HepG2 (cell line): Measurements from ENCODE around the gene STX10. TPM values are rescaled to one million over a fixed set of nuclear protein-coding genes. Genes with fewer than 3 reads are reported as not detected.

Source experiments
- ARHGAP35 ChIP-seq: sonication (generic); formaldehyde crosslinking; IDR thresholded peaks from 2 replicates; pipeline ENCODE4 v1.9.0; 2022; ENCODE audit warnings: mild to moderate bottlenecking, inconsistent platforms, moderate library complexity, missing genetic modification reagents, borderline replicate concordance
- CREB1 ChIP-seq, 2 experiments: fragments of 450-650 bp in 1 of 2; IDR thresholded peaks; 2 replicates each; pipeline ENCODE4 v1.6.1; 2016 to 2017; ENCODE audit warnings: control low read depth in 1 of 2, mild to moderate bottlenecking in 1 of 2, missing compliant biosample characterization in 1 of 2, missing genetic modification characterization in 1 of 2
- CSRNP2 ChIP-seq: sonication (generic); formaldehyde crosslinking; conservative IDR thresholded peaks from 2 replicates; pipeline ENCODE4 v1.8.0; 2022; ENCODE audit warnings: low read depth, missing genetic modification reagents
- DPF2 ChIP-seq: sonication (generic); formaldehyde crosslinking; IDR thresholded peaks from 2 replicates; pipeline ENCODE4 v1.4.0; 2020; ENCODE audit warnings: mild to moderate bottlenecking, low read depth, missing genetic modification reagents, borderline replicate concordance
- FUBP1 ChIP-seq: sonication (generic); formaldehyde crosslinking; IDR thresholded peaks from 2 replicates; pipeline ENCODE4 v1.5.1; 2020; ENCODE audit warnings: missing genetic modification reagents, mild to moderate bottlenecking, borderline replicate concordance
- JUND ChIP-seq: sonication (generic); formaldehyde crosslinking; IDR thresholded peaks from 2 replicates; pipeline ENCODE4 v1.8.0; 2022; ENCODE audit warnings: mild to moderate bottlenecking, missing genetic modification reagents
- KDM6A ChIP-seq: IDR thresholded peaks from 2 replicates; pipeline ENCODE4 v1.6.1; 2016; ENCODE audit warnings: low read depth
- MXD4 ChIP-seq: IDR thresholded peaks from 2 replicates; pipeline ENCODE4 v1.6.1; 2016; ENCODE audit warnings: mild to moderate bottlenecking, missing biosample characterization, missing genetic modification reagents
- MXI1 ChIP-seq: IDR thresholded peaks from 3 replicates; pipeline ENCODE4 v1.6.1; 2012; ENCODE audit warnings: low read depth, low read length, inconsistent platforms, borderline replicate concordance
- NR2F1 ChIP-seq, 2 experiments: fragments of 450-650 bp in 1 of 2; formaldehyde crosslinking in 1 of 2; IDR thresholded peaks; 2 replicates each; pipeline versions ENCODE4 v1.5.0 to v1.6.1; 2016 to 2020; ENCODE audit warnings: mild to moderate bottlenecking in 1 of 2, missing compliant biosample characterization in 1 of 2, missing genetic modification reagents in 1 of 2, moderate library complexity in 1 of 2
- PHF21A ChIP-seq: sonication (generic); formaldehyde crosslinking; IDR thresholded peaks from 2 replicates; pipeline ENCODE4 v1.5.0; 2020; ENCODE audit warnings: mild to moderate bottlenecking, missing genetic modification reagents
- POLR2AphosphoS2 ChIP-seq: IDR thresholded peaks from 2 replicates; pipeline ENCODE4 v1.6.1; 2011; ENCODE audit warnings: low read depth, low read length, improper control_type of control experiment
- PRPF4 ChIP-seq: fragments of 200-400 bp; formaldehyde crosslinking; IDR thresholded peaks from 2 replicates; pipeline ENCODE4 v1.6.1; 2016; ENCODE audit warnings: low read length, low read depth; ENCODE audit not compliant: poor library complexity, severe bottlenecking
- RBAK ChIP-seq: sonication (generic); formaldehyde crosslinking; IDR thresholded peaks from 2 replicates; pipeline ENCODE4 v1.5.1; 2020; ENCODE audit warnings: mild to moderate bottlenecking, missing genetic modification reagents
- SKIL ChIP-seq: sonication (generic); formaldehyde crosslinking; IDR thresholded peaks from 2 replicates; pipeline ENCODE4 v1.8.0; 2022; ENCODE audit warnings: missing genetic modification reagents, mild to moderate bottlenecking, moderate library complexity, borderline replicate concordance
- TBX3 ChIP-seq: fragments of 450-650 bp; IDR thresholded peaks from 2 replicates; pipeline ENCODE4 v1.6.1; 2017; ENCODE audit warnings: antibody characterized with exemption, mild to moderate bottlenecking, inconsistent platforms, borderline replicate concordance
- XRCC5 ChIP-seq: fragments of 200-400 bp; formaldehyde crosslinking; optimal IDR thresholded peaks from 2 replicates; pipeline ENCODE3; 2017; ENCODE audit warnings: mild to moderate bottlenecking, low read length
- ZFP37 ChIP-seq: sonication (generic); formaldehyde crosslinking; IDR thresholded peaks from 2 replicates; pipeline ENCODE4 v1.4.0; 2020; ENCODE audit warnings: missing genetic modification reagents, borderline replicate concordance
- ZNF446 ChIP-seq: sonication (generic); formaldehyde crosslinking; IDR thresholded peaks from 2 replicates; pipeline ENCODE4 v1.5.0; 2020; ENCODE audit warnings: mild to moderate bottlenecking, missing genetic modification reagents
- polyA plus RNA-seq, 8 experiments: library from polyadenylated mRNA; depleted of rRNA in 3 of 8; stranded (reverse) in 7 of 8; unstranded in 1 of 8; fragments of >200 nt; fragmentation: Illumina TruSeq in 4 of 8; extraction: Trizol in 4 of 8; gene quantifications; 2 replicates each; pipeline versions ENCODE4 v1.2.1 to v1.2.3, GENCODE V29; 2011 to 2016; ENCODE audit warnings: low read depth in 4 of 8, missing spikeins in 1 of 8, mixed read lengths in 1 of 8; ENCODE audit not compliant: insufficient read depth in 1 of 8
- total RNA-seq, 5 experiments: library from RNA; depleted of rRNA; stranded (reverse); fragments of >200 nt; fragmentation: Illumina TruSeq; extraction: Trizol; gene quantifications; 2 replicates each; pipeline ENCODE4 v1.2.3, GENCODE V29; 2016; ENCODE audit warnings: low read depth in 1 of 5
- TF ChIP-seq, protein P1 (sequence below): sonication (generic); formaldehyde crosslinking; conservative IDR thresholded peaks from 2 replicates; pipeline ENCODE4 v1.4.0; 2020; ENCODE audit warnings: missing genetic modification reagents
- TF ChIP-seq, protein P2 (sequence below): sonication (generic); formaldehyde crosslinking; IDR thresholded peaks from 2 replicates; pipeline ENCODE4 v1.5.0; 2020; ENCODE audit warnings: missing genetic modification reagents

STX10 gene
- total and polyA plus RNA-seq, 2 of the 13 experiments (the other 11 are each of a cell fraction or from before 2014, with no cell fraction given): 47.9 to 66.4 TPM

DNA sequence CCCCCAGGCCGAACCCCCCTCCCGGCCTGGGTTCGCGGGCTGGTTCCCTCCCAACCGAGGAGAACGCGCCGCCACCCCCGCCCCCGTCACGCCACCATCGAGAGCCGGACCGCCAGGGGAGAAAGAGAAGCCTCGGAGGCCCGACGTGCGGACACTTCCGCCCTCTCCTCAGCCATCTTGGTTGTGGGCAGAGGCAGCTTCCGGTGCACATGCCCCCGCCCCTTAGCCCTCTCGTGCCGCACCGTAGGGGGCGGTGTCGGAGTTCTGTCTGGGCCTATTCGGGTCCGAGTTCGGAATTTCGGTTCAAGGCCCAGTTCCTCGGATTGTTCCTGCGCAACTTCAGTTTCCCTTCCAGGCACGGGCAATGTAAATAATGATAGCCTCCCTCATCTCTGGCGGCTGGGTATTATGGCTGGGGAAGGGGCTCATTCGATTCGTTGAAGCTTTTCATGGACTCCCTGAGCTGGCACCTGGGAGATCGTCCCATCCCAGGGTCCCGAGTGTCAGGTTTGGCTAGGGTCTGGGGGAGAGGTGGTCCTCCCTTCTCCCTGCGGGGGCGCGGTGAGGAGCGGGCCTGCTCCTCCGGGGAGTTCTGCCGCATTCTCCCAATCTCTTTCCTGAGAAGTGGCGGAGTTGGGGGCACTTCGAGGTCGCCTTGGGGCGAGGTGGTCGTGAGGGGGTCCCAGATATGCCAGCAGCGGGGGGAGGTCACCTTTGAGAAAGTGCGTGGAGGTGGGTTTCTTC lies at the start of gene STX10, which contains the start of gene IER2 (continued):
- TF ChIP-seq, protein P1, sequence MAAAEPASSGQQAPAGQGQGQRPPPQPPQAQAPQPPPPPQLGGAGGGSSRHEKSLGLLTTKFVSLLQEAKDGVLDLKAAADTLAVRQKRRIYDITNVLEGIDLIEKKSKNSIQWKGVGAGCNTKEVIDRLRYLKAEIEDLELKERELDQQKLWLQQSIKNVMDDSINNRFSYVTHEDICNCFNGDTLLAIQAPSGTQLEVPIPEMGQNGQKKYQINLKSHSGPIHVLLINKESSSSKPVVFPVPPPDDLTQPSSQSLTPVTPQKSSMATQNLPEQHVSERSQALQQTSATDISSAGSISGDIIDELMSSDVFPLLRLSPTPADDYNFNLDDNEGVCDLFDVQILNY (CRISPR knock-in tag): no peak
- TF ChIP-seq PHF21A (CRISPR knock-in tag) (peak; percentile 84), ARHGAP35 (CRISPR knock-in tag) (no peak), ZNF446 (no peak), DPF2 (CRISPR knock-in tag) (no peak), XRCC5 (peak; percentile 85), MXD4 (peak; percentile 81; the same call in 1 of the 2 replicates), TBX3 (no peak), ZFP37 (CRISPR knock-in tag) (no peak), MXI1 (peak; percentile 91; the same call in 2 of the 3 replicates), POLR2AphosphoS2 (no peak), CSRNP2 (CRISPR knock-in tag) (no peak), JUND (CRISPR knock-in tag) (no peak), KDM6A (no peak), SKIL (CRISPR knock-in tag) (peak; percentile 91), PRPF4 (no peak), RBAK (0 out of 2 replicates have a peak, but pooled peaks have one; percentile 32), CREB1 (IDR thresholded peaks at IDR 0.05) (peak; percentile 60; the same call in 1 of the 2 replicates), CREB1 (CRISPR knock-in tag; IDR thresholded peaks at IDR 0.05) (peak; percentile 78), FUBP1 (CRISPR knock-in tag) (no peak), NR2F1 (CRISPR knock-in tag; IDR thresholded peaks at IDR 0.05) (no peak)
- TF ChIP-seq, protein P2, sequence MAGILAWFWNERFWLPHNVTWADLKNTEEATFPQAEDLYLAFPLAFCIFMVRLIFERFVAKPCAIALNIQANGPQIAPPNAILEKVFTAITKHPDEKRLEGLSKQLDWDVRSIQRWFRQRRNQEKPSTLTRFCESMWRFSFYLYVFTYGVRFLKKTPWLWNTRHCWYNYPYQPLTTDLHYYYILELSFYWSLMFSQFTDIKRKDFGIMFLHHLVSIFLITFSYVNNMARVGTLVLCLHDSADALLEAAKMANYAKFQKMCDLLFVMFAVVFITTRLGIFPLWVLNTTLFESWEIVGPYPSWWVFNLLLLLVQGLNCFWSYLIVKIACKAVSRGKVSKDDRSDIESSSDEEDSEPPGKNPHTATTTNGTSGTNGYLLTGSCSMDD (CRISPR knock-in tag): no peak
